Measurements from ENCODE around the gene PRKCSH.
"Not testable (repeated sequence)": the region's sequence is repeated elsewhere in the genome, so short reads cannot be mapped to it uniquely, and the experiment has no call there.

PRKCSH gene

GRCh38 chr19:11435057-11435832 lies at the start of gene PRKCSH, which contains the start of gene ODAD3:
PRKCSH (plus strand) TSS chr19:11435635; CDS start chr19:11436118, 483 bp downstream.
ODAD3 (minus strand) TSS chr19:11435121; CDS start chr19:11435016, 105 bp downstream.
- DNase-seq (ENCODE audit: low read depth): peak; percentile 98

- DNase-seq (ENCODE audit: low read depth): no peak
These were observed 48.0 kb upstream of the PRKCSH start for GRCh38 chr19:11387162-11388034.

GRCh38 chr19:11390359-11390758 lies 45.1 kb upstream of the PRKCSH start:
- no peak for DNase-seq (ENCODE audit: low read depth)

GRCh38 chr19:11390933-11391680 lies 44.3 kb upstream of the PRKCSH start:
- no peak for DNase-seq (ENCODE audit: low read depth)

GRCh38 chr19:11397089-11397610 lies 38.3 kb upstream of the PRKCSH start:
- DNase-seq (ENCODE audit: low read depth): no peak

- no peak for DNase-seq (ENCODE audit: low read depth)
These were observed 35.8 kb upstream of the PRKCSH start for GRCh38 chr19:11399667-11400066.

GRCh38 chr19:11400798-11401197 lies 34.6 kb upstream of the PRKCSH start:
- DNase-seq (ENCODE audit: low read depth): no peak

GRCh38 chr19:11401808-11402543 lies 33.5 kb upstream of the PRKCSH start:
- DNase-seq (ENCODE audit: low read depth): no peak

- DNase-seq (ENCODE audit: low read depth): no peak
These were observed 30.7 kb upstream of the PRKCSH start for GRCh38 chr19:11404588-11405222.

GRCh38 chr19:11405846-11406643 lies 29.4 kb upstream of the PRKCSH start:
- no peak for DNase-seq (ENCODE audit: low read depth)

- DNase-seq (ENCODE audit: low read depth): not testable (repeated sequence)
These were observed 28.7 kb upstream of the PRKCSH start for GRCh38 chr19:11406703-11407236.

GRCh38 chr19:11408591-11408990 lies 26.8 kb upstream of the PRKCSH start:
- DNase-seq (ENCODE audit: low read depth): no peak

- DNase-seq (ENCODE audit: low read depth): no peak
These were observed 24.8 kb upstream of the PRKCSH start for GRCh38 chr19:11410682-11411081.

- no peak for DNase-seq (ENCODE audit: low read depth)
These were observed 20.9 kb upstream of the PRKCSH start for GRCh38 chr19:11414544-11414943.

GRCh38 chr19:11416346-11417052 lies 18.9 kb upstream of the PRKCSH start:
- DNase-seq (ENCODE audit: low read depth): no peak

- DNase-seq (ENCODE audit: low read depth): no peak
These were observed 17.3 kb upstream of the PRKCSH start for GRCh38 chr19:11418094-11418548.

GRCh38 chr19:11418549-11419506 lies 16.6 kb upstream of the PRKCSH start, which contains the start of gene RGL3:
RGL3 (minus strand) TSS chr19:11419314; CDS start chr19:11419278, 36 bp downstream.
- DNase-seq (ENCODE audit: low read depth): no peak

All from stimulated activated CD8-positive, alpha-beta memory T cell treated with anti-CD3 and anti-CD28 coated beads, Interleukin-4, amount 100 ng/mL, for 24 hours (primary cell).